HEK293 (cell line): ENCODE data around the gene PARS2.

ENCODE experiments used
- CTCF ChIA-PET: fragments of 350-600 bp; formaldehyde crosslinking; extraction: SDS; loops from one replicate; lab custom pipeline; 2021; ENCODE audit warnings: antibody characterized with exemption; lab: Yijun Ruan, JAX
- POLR2A ChIA-PET: fragments of 300-600 bp; formaldehyde crosslinking; extraction: SDS; loops from one replicate; lab custom pipeline; 2020; ENCODE audit warnings: antibody characterized with exemption, inconsistent platforms; lab: Yijun Ruan, JAX
- H3K27ac ChIP-seq: fragments of 200-500 bp; sonication (Bioruptor generic); 2 replicates; pipeline ENCODE4 v1.5.1; 2014; ENCODE audit warnings: low read depth, low read length, control low read depth, inconsistent platforms; ENCODE audit errors: extremely low read depth
- H3K36me3 ChIP-seq, 2 experiments: fragments of 200-500 bp in 1 of 2; sonication (Bioruptor generic) in 1 of 2; 1 replicate in 1 of 2; 2 replicates in 1 of 2; pipeline ENCODE4 v1.5.1; 2014 to 2017; ENCODE audit warnings: inconsistent platforms in 2 of 2, low read length in 2 of 2; ENCODE audit not compliant: control insufficient read depth in 2 of 2, insufficient read depth in 1 of 2
- H3K4me1 ChIP-seq: fragments of 200-500 bp; sonication (Bioruptor generic); 2 replicates; pipeline ENCODE4 v1.5.1; 2014; ENCODE audit warnings: mild to moderate bottlenecking, low read length, inconsistent platforms; ENCODE audit not compliant: control insufficient read depth, insufficient read depth
- H3K4me3 ChIP-seq: 2 replicates; pipeline ENCODE4 v1.5.1; 2011; ENCODE audit warnings: low read depth, mild to moderate bottlenecking, control low read depth, low read length, moderate library complexity
- H3K9me3 ChIP-seq: fragments of 200-500 bp; sonication (Bioruptor generic); 2 replicates; pipeline ENCODE4 v1.5.1; 2014; ENCODE audit warnings: low read depth, low read length, inconsistent platforms; ENCODE audit not compliant: control insufficient read depth, insufficient read depth
- EGR2 ChIP-seq: fragments of 450-650 bp; formaldehyde crosslinking; IDR thresholded peaks from 2 replicates; pipeline ENCODE4 v1.5.1; 2016; ENCODE audit warnings: low read depth, missing biosample characterization, missing genetic modification characterization
- GLIS2 ChIP-seq: fragments of 450-650 bp; formaldehyde crosslinking; IDR thresholded peaks from 2 replicates; pipeline ENCODE4 v1.5.1; 2016; ENCODE audit warnings: missing biosample characterization, missing genetic modification characterization
- KLF7 ChIP-seq: fragments of 450-650 bp; formaldehyde crosslinking; IDR thresholded peaks from 2 replicates; pipeline ENCODE4 v1.5.1; 2016; ENCODE audit warnings: missing biosample characterization, missing genetic modification characterization, borderline replicate concordance
- OVOL3 ChIP-seq: fragments of 450-650 bp; formaldehyde crosslinking; IDR thresholded peaks from 2 replicates; pipeline ENCODE4 v1.5.1; 2016; ENCODE audit warnings: missing biosample characterization, missing genetic modification characterization
- PATZ1 ChIP-seq: fragments of 450-650 bp; formaldehyde crosslinking; IDR thresholded peaks from 2 replicates; pipeline ENCODE4 v1.5.1; 2016; ENCODE audit warnings: missing biosample characterization, missing genetic modification characterization
- REPIN1 ChIP-seq: fragments of 450-650 bp; formaldehyde crosslinking; IDR thresholded peaks from 2 replicates; pipeline ENCODE4 v1.5.1; 2017; ENCODE audit warnings: missing biosample characterization, missing genetic modification characterization, low read depth
- TCF7L2 ChIP-seq: IDR thresholded peaks from 2 replicates; pipeline ENCODE4 v1.6.1; 2011; ENCODE audit warnings: low read depth, mild to moderate bottlenecking, inconsistent platforms, low read length, moderate library complexity, borderline replicate concordance
- YY2 ChIP-seq: fragments of 450-650 bp; formaldehyde crosslinking; IDR thresholded peaks from 2 replicates; pipeline ENCODE4 v1.5.1; 2016; ENCODE audit warnings: missing biosample characterization, missing genetic modification characterization
- ZBTB1 ChIP-seq: fragments of 450-650 bp; formaldehyde crosslinking; IDR thresholded peaks from 2 replicates; pipeline ENCODE4 v1.5.1; 2016; ENCODE audit warnings: missing biosample characterization, missing genetic modification characterization
- ZBTB21 ChIP-seq: fragments of 450-650 bp; formaldehyde crosslinking; IDR thresholded peaks from 2 replicates; pipeline ENCODE4 v1.5.1; 2017; ENCODE audit warnings: missing biosample characterization, missing genetic modification characterization
- ZFHX2 ChIP-seq: fragments of 450-650 bp; formaldehyde crosslinking; conservative IDR thresholded peaks from 2 replicates; pipeline ENCODE4 v1.5.1; 2016; ENCODE audit warnings: missing biosample characterization, missing genetic modification characterization
- ZFP37 ChIP-seq: fragments of 450-650 bp; formaldehyde crosslinking; IDR thresholded peaks from 2 replicates; pipeline ENCODE4 v1.5.1; 2016; ENCODE audit warnings: missing biosample characterization, missing genetic modification characterization
- ZNF2 ChIP-seq: fragments of 450-650 bp; formaldehyde crosslinking; IDR thresholded peaks from 2 replicates; pipeline ENCODE4 v1.5.1; 2016; ENCODE audit warnings: missing biosample characterization, missing genetic modification characterization
- ZNF214 ChIP-seq: fragments of 450-650 bp; formaldehyde crosslinking; IDR thresholded peaks from 2 replicates; pipeline ENCODE4 v1.5.1; 2017; ENCODE audit warnings: missing biosample characterization, mild to moderate bottlenecking, missing genetic modification characterization, borderline replicate concordance
- ZNF341 ChIP-seq: fragments of 450-650 bp; formaldehyde crosslinking; IDR thresholded peaks from 2 replicates; pipeline ENCODE4; 2016; ENCODE audit warnings: low read depth, missing biosample characterization, missing genetic modification characterization
- ZNF350 ChIP-seq: fragments of 450-650 bp; formaldehyde crosslinking; IDR thresholded peaks from 2 replicates; pipeline ENCODE4 v1.5.0; 2017; ENCODE audit warnings: missing biosample characterization, mild to moderate bottlenecking, missing genetic modification characterization
- ZNF366 ChIP-seq: fragments of 450-650 bp; formaldehyde crosslinking; conservative IDR thresholded peaks from 2 replicates; pipeline ENCODE4 v1.5.1; 2016; ENCODE audit warnings: missing biosample characterization, missing genetic modification characterization
- ZNF398 ChIP-seq: fragments of 450-650 bp; formaldehyde crosslinking; IDR thresholded peaks from 2 replicates; pipeline ENCODE4 v1.5.1; 2017; ENCODE audit warnings: missing biosample characterization, missing genetic modification characterization
- ZNF529 ChIP-seq: fragments of 450-650 bp; formaldehyde crosslinking; IDR thresholded peaks from 2 replicates; pipeline ENCODE4 v1.5.1; 2017; ENCODE audit warnings: missing genetic modification characterization, missing biosample characterization; ENCODE audit not compliant: insufficient replicate concordance
- ZNF549 ChIP-seq: fragments of 450-650 bp; IDR thresholded peaks from 2 replicates; pipeline ENCODE4 v1.5.1; 2018; ENCODE audit warnings: missing biosample characterization, missing genetic modification characterization, mild to moderate bottlenecking, inconsistent platforms, moderate library complexity
- ZNF561 ChIP-seq: fragments of 450-650 bp; IDR thresholded peaks from 2 replicates; pipeline ENCODE4 v1.5.1; 2018; ENCODE audit warnings: missing biosample characterization, missing genetic modification characterization, borderline replicate concordance
- ZNF600 ChIP-seq: fragments of 450-650 bp; formaldehyde crosslinking; IDR thresholded peaks from 2 replicates; pipeline ENCODE4 v1.5.1; 2016; ENCODE audit warnings: missing biosample characterization, missing genetic modification characterization
- ZNF626 ChIP-seq: fragments of 450-650 bp; sonication (Bioruptor Pico); formaldehyde crosslinking; IDR thresholded peaks from 2 replicates; pipeline ENCODE4 v1.5.1; 2018; ENCODE audit warnings: missing biosample characterization, missing genetic modification characterization, inconsistent platforms
- ZXDB ChIP-seq: fragments of 450-650 bp; formaldehyde crosslinking; IDR thresholded peaks from 2 replicates; pipeline ENCODE4 v1.5.1; 2016; ENCODE audit warnings: missing biosample characterization, missing genetic modification characterization
- TF ChIP-seq, protein P1 (sequence below): fragments of 450-650 bp; formaldehyde crosslinking; IDR thresholded peaks from 2 replicates; pipeline ENCODE4 v1.5.1; 2016; ENCODE audit warnings: missing biosample characterization, missing genetic modification characterization

Gene PARS2

DNA sequence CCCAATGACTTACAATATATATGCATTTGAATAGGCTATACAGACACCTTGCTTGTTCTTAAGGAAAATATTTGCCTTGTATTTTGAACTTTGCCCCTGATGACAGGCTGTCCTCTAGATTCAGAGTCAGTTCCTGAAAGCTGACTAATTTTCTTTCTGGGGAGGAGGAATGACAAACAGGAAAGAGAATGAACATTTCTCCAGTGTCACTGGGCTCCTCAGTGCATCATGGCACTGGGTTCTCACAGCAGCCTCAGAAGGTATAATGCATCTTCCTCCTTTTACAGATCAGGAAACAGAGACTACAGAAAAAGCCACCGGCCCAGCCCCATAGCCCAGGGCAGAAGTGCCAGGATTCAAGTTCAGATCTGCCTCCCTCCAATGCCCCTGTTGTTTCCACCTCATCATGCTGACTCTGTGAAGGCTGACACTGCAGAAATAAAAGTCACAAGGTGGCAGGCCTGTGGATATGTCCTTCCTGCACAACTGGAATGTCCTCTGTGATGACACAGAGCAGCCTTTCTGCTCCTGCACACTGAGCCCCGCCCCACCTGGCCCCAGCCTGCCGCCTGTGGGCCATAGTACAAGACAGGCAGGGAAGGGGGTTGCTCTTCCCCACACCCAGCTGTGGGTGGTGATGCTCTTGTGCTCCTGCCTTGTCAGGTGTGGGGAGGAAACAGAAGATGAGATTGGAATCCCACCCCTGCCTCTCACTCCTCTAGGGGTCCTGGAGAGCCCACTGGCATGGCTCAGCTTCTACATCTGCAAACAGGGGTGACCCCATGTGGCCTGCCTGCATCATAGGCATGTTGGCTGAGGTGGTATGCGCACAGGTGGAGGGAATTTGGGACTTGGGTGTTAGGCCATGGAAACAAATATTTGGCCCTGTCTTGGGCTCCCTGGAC, 30.4 kb upstream of the PARS2 start:
- TF ChIP-seq ZNF600 (tag by site-specific recombination) (no peak), REPIN1 (no peak), ZFP37 (tag by site-specific recombination) (no peak), ZNF341 (tag by site-specific recombination) (no peak), ZNF350 (tag by site-specific recombination) (no peak), ZBTB1 (tag by site-specific recombination) (no peak), ZBTB21 (tag by site-specific recombination) (no peak), ZNF529 (tag by site-specific recombination) (no peak), KLF7 (tag by site-specific recombination) (no peak), ZNF561 (no peak), OVOL3 (tag by site-specific recombination) (no peak), ZNF2 (tag by site-specific recombination) (no peak), ZXDB (no peak), YY2 (tag by site-specific recombination) (no peak), ZNF549 (tag by site-specific recombination) (no peak), ZNF626 (tag by site-specific recombination) (no peak), ZNF366 (no peak), GLIS2 (tag by site-specific recombination) (no peak), TCF7L2 (no peak)
- TF ChIP-seq, protein P1, sequence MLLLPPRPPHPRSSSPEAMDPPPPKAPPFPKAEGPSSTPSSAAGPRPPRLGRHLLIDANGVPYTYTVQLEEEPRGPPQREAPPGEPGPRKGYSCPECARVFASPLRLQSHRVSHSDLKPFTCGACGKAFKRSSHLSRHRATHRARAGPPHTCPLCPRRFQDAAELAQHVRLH, result no peak
- ChIA-PET POLR2A (no interaction called here), CTCF (interaction anchor here (0.6 to 1.0 kb wide), 5 partner anchors 14 to 713 kb away, joined by 3 to 4 read pairs (median 3); no protein-coding TSS in a partner anchor)
- no peaks in the 10 kb centered on the region for H3K4me1 ChIP-seq
- H3K9me3 ChIP-seq, result no peaks in the 10 kb centered on the region
- H3K36me3 ChIP-seq, result no peaks in the 10 kb centered on the region
- no peak overlapping the region for H3K27ac ChIP-seq
- H3K4me3 ChIP-seq, result no peak overlapping the region

DNA sequence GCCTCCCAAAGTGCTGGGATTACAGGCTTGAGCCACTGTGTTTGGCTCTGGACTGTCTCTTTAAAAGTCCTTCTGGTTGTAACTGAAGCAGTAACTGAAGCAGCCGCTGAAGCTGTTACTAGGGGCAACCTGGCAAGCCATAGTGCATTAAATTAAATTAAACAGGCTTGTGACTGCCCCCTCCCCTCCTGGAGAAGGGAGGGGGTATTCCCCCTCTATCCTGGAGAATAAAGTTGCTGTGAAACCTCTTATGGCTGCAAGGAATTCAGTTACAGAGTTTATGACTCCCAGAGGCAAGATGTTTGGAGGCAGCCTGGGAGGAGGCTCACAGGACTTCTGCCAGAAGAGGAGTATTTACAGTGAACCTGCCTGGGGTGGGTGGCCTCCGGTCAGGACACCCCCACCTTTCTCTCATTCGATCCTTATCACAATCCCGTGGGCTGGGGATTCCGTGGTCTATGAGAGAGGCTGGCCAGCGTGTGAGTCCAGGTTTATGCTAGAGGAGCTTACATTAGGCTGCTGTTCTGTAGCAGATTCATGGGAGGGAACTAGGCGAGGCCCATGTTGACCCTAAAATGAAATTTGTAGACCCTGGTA, 28.5 kb upstream of the PARS2 start:
- no peak overlapping the region for H3K27ac ChIP-seq
- H3K4me1 ChIP-seq, result no peaks in the 10 kb centered on the region
- CTCF ChIA-PET, result interaction anchor here (0.6 to 1.4 kb wide), 10 partner anchors 9 to 933 kb away, joined by 3 to 7 read pairs (median 4); partner anchors contain the start of gene TTC22
- POLR2A ChIA-PET, result interaction anchor here (0.5 kb wide), 1 partner anchor 31 kb away, joined by 4 read pairs; no protein-coding TSS in a partner anchor
- no peak overlapping the region for H3K4me3 ChIP-seq
- H3K36me3 ChIP-seq, result no peaks in the 10 kb centered on the region
- TF ChIP-seq ZNF398 (tag by site-specific recombination) (peak; percentile 75), ZNF214 (tag by site-specific recombination) (no peak), EGR2 (peak; percentile 73), ZFHX2 (tag by site-specific recombination) (peak; percentile 52), PATZ1 (tag by site-specific recombination) (no peak)
- TF ChIP-seq, all 188 proteins: peak for 3
- H3K9me3 ChIP-seq, result no peaks in the 10 kb centered on the region
